NCI-H2081 (cell line): ENCODE results near the gene ADAT3.
A peak's percentile ranks its signal among the peaks of the same experiment; 100 is the strongest.
"Not testable (repeated sequence)": the region's sequence is repeated elsewhere in the genome, so short reads cannot be mapped to it uniquely, and the experiment has no call there.

Source experiments
- DNase-seq, 2 experiments: peaks; one replicate each; lab custom pipeline; 2025; lab: John Stamatoyannopoulos, UW

ADAT3 gene

GRCh38 chr19:1882786-1883692 is 22.2 kb upstream of the ADAT3 start:
- DNase-seq: no peak

DNA sequence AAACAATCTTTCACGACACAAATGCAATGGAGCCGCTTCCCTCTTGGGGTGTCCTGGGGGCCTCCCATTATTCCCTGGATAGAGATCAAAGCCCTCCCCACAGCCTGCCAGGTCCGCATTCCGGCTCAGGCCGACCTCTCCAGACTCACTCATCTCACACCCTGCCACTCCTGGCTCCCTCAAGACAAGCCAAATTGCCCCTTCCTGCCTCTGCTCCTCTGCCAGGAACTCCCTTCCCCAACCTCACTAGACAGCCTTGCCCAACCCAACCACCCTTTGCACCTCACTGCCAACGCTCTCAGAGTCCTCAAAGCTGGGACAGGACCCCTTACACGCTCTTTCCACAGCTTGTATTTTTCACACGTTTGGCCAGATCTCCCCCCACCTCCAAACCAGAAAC is 21.4 kb upstream of the ADAT3 start:
- DNase-seq: no peak

DNA sequence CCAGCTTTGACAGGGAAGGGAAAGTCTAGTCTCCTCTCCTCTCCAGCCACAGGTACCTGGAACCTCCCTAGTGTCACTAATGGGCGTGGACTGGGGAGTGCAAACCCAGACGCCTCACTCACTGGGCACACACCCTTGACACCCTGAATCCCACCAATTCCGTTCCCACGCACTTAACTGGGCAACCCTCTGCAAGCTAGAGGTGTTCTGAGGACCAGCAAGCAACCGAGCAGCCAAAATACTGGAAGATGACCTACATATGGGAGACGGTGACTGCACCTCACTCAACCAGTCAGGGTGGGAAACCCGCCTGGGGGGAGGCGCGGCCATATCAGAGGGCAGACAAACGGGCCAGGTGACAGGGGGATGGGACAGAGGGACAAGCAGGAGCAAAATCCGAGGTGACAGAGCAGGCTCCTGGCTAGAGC is 20.9 kb upstream of the ADAT3 start:
- no peak for DNase-seq

DNA sequence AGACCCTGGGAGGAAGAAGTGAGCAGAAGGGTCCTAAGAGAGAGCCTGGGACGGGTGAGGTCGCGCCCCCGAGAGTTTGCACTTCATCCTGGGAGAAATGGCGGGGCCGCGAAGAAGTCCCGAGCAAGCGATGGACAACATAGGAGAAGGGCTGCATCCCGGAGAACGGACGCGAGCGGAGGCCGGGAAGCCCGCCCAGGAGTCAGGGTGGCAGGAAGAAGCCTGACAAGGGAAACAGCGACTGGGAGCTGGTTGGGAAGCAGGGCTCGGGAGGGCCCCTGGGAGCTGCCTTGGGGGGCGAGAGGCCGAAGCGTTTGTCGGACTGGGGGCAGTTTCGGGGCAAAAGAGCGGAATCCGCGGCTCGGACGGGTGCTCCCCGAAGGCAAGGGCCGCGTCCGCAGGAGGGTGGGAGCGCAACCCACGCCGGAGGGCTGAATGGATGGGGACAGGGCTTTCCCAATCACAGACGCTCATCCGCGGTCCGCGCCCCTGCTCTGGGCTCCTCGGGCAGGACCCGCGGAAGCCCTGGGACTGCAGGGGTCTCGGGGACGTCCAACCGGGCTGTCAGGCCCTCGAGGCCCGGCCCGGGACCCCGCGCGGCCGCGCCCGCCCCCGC is 20.4 kb upstream of the ADAT3 start:
- DNase-seq: no peak

DNA sequence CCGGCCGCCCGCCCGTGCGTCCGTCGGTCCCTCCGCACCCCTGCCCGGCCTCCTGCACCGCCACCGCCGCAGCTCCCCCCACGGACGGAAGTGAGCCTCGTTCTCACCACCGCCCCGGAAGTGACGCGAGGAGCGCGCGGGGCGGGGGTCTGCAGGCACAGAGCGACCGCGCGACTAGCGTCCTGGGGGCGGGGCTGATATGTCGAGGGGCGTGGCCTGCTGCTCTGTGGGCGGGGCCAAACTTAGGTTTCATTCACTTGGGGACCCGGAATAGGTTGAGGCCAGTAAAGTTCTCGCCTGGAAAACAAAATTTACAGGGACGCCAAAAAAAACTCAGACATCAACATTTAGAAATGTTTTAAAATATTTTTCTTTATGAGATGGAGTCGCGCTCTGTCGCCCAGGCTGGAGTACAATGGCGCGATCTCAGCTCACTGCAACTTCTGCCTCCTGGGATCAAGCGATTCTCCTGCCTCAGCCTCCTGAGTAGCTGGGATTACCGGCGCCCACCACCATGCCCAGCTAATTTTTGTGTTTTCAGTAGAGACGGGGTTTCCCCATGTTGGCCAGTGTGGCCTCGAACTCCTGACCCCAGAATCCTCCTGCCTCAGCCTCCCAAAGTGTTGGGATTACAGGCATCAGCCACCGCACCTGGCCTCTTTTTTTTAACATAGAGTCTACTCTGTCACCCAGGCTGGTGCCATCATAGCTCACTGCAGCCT is 19.6 kb upstream of the ADAT3 start, which contains the start of gene ABHD17A:
TSS of gene ABHD17A (minus strand) at position 99 of the 722 bp plus-strand sequence. CDS start 3,930 bp downstream, outside the sequence.
- peak; percentile 89 to 94 for DNase-seq

DNA sequence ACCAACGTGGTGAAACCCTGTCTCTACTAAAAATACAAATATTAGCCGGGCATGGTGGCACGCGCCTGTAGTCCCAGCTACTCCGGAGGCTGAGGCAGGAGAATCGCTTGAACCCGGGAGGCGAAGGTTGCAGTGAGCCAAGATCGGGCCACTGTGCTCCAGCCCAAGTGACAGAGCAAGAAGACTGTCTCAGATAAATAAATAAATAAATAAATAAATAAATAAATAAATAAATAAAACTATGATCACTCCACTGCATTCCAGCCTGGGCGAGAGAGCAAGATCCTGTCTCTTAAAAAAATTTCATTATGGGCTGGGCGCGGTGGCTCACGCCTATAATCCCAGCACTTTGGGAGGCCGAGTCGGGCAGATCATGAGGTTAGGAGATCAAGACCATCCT is 18.8 kb upstream of the ADAT3 start:
- DNase-seq: not testable (repeated sequence)

- DNase-seq: no peak
Observed at GRCh38 chr19:1888385-1888784, 16.8 kb upstream of the ADAT3 start.

GRCh38 chr19:1889907-1890306 is 15.3 kb upstream of the ADAT3 start:
- DNase-seq: no peak

GRCh38 chr19:1893791-1894190 is 11.4 kb upstream of the ADAT3 start:
- DNase-seq: no peak

- no peak for DNase-seq
Observed at GRCh38 chr19:1896508-1896907, 8.7 kb upstream of the ADAT3 start.

- DNase-seq: no peak
Observed at GRCh38 chr19:1901940-1902404, 3.2 kb upstream of the ADAT3 start.

DNA sequence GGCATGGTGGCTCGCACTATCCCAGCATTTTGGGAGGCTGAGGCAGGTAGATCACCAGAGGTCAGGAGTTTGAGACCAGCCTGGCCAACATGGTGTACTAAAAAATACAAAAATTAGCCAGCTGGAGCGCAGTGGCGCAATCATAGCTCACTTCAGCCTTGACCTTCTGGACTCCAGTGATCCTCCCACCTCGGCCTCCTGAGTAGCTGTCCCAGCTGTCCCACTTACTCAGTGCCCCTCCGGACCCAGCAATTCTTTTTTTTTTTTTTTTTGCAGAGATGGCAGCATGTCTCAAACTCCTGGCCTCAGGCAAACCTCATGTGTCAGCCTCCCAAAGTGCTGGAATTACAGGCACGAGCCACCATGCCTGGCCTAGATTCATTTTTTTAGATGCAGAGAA is 2.3 kb upstream of the ADAT3 start:
- no peak for DNase-seq

DNA sequence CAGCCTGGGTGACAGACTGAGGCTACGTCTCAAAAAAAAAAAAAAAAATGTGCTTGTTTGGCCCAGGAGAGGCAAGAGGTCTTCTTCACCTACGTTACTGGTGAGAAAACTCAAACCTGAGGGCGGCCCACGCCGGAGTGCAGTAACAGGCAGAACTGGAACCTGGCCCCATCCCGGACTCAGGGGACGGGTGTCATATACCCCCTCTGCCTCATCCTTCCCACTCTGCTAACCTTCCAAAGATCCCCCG is 414 bp upstream of the ADAT3 start:
- DNase-seq: no peak

DNA sequence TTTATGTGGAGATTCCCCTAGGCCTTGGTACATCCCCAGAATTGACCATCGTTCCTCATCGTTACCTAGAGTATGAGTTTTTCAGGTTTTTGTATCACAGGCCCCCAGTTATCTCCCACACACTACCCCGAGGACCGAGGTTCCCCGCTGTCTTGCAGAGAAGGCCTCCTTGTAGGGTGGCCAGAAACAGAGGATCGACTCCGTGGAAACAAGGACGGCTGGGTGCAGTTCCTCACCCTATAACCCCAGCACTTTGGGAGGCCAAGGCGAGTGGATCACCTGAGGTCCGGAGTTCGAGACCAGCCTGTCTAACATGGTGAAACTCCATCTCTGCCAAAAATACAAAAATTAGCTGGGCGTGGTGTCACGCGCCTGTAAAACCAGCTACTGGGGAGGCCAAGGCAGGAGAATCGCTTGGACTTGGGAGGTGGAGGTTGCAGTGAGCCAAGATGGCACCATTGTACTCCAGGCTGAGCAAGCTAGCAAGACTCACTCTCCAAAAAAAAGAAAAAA is 720 bp downstream of the ADAT3 start:
- no peak for DNase-seq

DNA sequence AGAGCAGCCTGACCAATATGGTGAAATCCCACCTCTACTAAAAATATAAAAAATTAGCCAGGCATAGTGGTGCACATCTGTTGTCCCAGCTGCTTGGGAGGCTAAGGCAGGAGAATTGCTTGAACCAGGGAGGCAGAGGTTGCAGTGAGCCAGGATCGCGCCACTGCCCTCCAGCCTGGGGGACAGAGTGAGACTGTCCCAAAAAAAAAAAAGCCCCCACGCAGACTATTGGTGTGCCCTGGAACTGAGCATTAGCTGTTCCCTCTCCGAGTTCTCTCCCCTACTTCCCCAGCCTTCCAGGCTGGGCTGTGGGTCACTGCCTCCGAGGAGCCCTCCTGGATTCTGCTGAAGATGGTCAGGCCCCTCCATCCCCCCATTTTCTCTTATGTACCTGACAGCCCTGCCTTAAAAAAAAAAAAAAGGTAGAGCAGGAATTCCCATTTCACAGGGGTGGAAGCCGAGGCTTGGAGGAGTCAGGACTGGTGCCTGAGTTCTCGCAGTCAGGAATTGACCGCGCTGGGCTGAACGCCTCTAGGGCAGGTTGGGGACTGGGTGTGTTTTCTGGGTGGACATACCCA is 1.9 kb downstream of the ADAT3 start:
- DNase-seq: no peak

GRCh38 chr19:1907563-1908363 is 2.6 kb downstream of the ADAT3 start:
- DNase-seq: peak; percentile 41 to 64

GRCh38 chr19:1908364-1908678 is 3.1 kb downstream of the ADAT3 start:
- peak in 1 of 2 experiments; percentile 40 for DNase-seq

DNA sequence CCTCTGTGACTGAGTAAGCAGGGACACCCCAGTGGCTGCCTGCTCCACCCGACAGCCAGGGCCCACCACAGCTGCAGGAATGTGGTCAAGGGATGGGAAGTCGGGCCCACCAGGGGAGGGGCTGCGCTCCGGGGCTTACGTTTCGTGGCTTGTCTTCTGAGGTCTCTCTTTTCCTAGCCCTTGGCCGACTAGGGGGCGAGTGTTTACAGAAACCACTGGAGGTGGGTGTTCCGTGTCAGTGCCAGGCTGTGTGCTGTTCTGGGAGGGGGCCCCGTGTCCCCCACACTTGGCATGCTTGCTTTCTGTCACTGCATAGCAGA is 4.5 kb downstream of the ADAT3 start:
- DNase-seq: no peak

DNA sequence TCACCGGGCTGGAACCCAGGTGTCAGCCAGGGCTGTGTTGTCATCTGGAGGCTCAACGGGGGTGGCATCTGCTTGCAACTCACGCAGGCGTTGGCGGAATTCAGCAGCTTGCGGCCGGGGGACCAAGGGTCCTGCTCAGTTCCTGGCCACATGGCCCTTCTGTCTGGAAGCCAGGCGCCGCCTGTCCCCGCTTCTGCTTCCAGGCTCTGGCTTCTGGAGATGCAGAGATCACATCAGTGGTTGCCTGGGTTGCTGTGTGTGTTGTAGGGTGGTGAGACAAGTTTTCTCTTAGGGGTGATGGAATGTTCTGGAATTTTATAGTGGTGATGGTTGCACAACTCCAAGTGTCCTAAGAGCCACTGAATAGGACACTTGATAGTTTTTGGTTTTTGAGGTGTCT is 5.0 kb downstream of the ADAT3 start:
- no peak for DNase-seq

DNA sequence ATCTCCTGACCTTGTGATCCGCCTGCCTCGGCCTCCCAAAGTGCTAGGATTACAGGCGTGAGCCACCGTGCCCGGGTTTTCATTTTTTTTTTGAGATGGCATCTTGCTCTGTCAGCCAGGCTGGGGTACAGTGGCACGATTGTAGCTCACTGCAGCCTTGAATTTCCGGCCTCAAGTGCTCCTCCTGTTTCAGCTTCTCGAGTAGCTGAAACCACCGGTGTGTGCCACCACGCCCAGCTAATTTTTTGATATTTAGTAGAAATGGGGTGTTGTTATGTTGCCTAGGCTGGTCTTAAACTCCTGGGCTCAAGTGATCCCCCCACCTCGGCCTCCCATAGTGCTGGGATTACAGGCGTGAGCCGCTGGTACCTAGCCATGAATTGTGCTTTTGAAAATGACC is 5.9 kb downstream of the ADAT3 start:
- DNase-seq: no peak

- DNase-seq: no peak
Observed at GRCh38 chr19:1911995-1912394, 6.8 kb downstream of the ADAT3 start.
